HFFc6 (cell line): ENCODE data around the gene CST7. TPM values are rescaled to one million over a fixed set of nuclear protein-coding genes. Genes with fewer than 3 reads are reported as not detected.

Experiments used
- DNase-seq: peaks from one replicate; pipeline ENCODE4 v3.0.0-alpha.2; 2018
- H3K27ac Mint-ChIP-seq: 2 replicates; pipeline ENCODE4 v1.8.0; 2020; ENCODE audit warnings: mild to moderate bottlenecking, mixed read lengths
- H3K27me3 Mint-ChIP-seq: 2 replicates; pipeline ENCODE4 v1.8.0; 2021; ENCODE audit warnings: mild to moderate bottlenecking, moderate library complexity, mixed read lengths; ENCODE audit not compliant: insufficient read depth
- H3K36me3 Mint-ChIP-seq: 2 replicates; pipeline ENCODE4 v1.8.0; 2021; ENCODE audit warnings: low read depth, mixed read lengths
- H3K4me1 Mint-ChIP-seq: 2 replicates; pipeline ENCODE4 v1.8.0; 2020; ENCODE audit warnings: low read depth, mixed read lengths
- H3K4me3 Mint-ChIP-seq: 2 replicates; pipeline ENCODE4 v1.8.0; 2020; ENCODE audit warnings: mild to moderate bottlenecking, moderate library complexity, mixed read lengths
- H3K9me3 Mint-ChIP-seq: 2 replicates; pipeline ENCODE4 v1.8.0; 2020; ENCODE audit warnings: mild to moderate bottlenecking, mixed read lengths
- CTCF ChIP-seq: fragments of 200-600 bp; sonication (generic); IDR thresholded peaks from 2 replicates; pipeline ENCODE4 v1.5.0; 2021; ENCODE audit warnings: antibody characterized with exemption, mild to moderate bottlenecking
- total RNA-seq, 6 experiments: library from RNA; stranded (reverse); fragmentation: NEBNext Ultra II Directional; extraction: Animal tissue kit (Norgen Biotek cat#: 25700); gene quantifications; 2 replicates in 1 of 6; 3 replicates in 5 of 6; pipeline ENCODE4 v1.2.3, GENCODE V29; 2021

Gene CST7
- total RNA-seq, 6 experiments from 2014 or later, result not detected

- peaks cover 9% of the 10 kb centered on the region for H3K36me3 Mint-ChIP-seq
- no peak for TF ChIP-seq CTCF
- peaks cover 12% of the 10 kb centered on the region for H3K9me3 Mint-ChIP-seq
- peaks cover 7% of the 10 kb centered on the region for H3K27me3 Mint-ChIP-seq
- no peak for DNase-seq
- H3K4me3 Mint-ChIP-seq, result no peak overlapping the region
- no peaks in the 10 kb centered on the region for H3K4me1 Mint-ChIP-seq
- H3K27ac Mint-ChIP-seq, result no peak overlapping the region
These were observed 1.9 kb downstream of the CST7 start for GRCh38 chr20:24950836-24951525.

GRCh38 chr20:24951536-24952083, 2.5 kb downstream of the CST7 start:
- no peak overlapping the region for H3K4me3 Mint-ChIP-seq
- no peaks in the 10 kb centered on the region for H3K4me1 Mint-ChIP-seq
- no peak overlapping the region for H3K27ac Mint-ChIP-seq
- H3K36me3 Mint-ChIP-seq, result peaks cover 5% of the 10 kb centered on the region; the same call in 1 of the 2 replicates
- peaks cover 7% of the 10 kb centered on the region for H3K27me3 Mint-ChIP-seq
- DNase-seq, result no peak
- peaks cover 8% of the 10 kb centered on the region for H3K9me3 Mint-ChIP-seq
- no peak for TF ChIP-seq CTCF

- Mint-ChIP-seq H3K27ac (no peak overlapping the region), H3K4me1 (no peaks in the 10 kb centered on the region), H3K27me3 (peaks cover 7% of the 10 kb centered on the region), H3K4me3 (no peak overlapping the region), H3K9me3 (no peaks in the 10 kb centered on the region; the same call in 1 of the 2 replicates), H3K36me3 (no peaks in the 10 kb centered on the region)
- TF ChIP-seq CTCF, result no peak
- DNase-seq, result no peak
These were observed 3.5 kb downstream of the CST7 start for GRCh38 chr20:24952376-24953208.

- Mint-ChIP-seq H3K4me1 (no peaks in the 10 kb centered on the region), H3K27me3 (peaks cover 1% of the 10 kb centered on the region), H3K36me3 (no peaks in the 10 kb centered on the region), H3K27ac (no peak overlapping the region), H3K4me3 (no peak overlapping the region), H3K9me3 (no peaks in the 10 kb centered on the region)
- DNase-seq, result no peak
- no peak for TF ChIP-seq CTCF
These were observed 4.1 kb downstream of the CST7 start for GRCh38 chr20:24953209-24953575.

- Mint-ChIP-seq H3K4me3 (no peak overlapping the region), H3K27ac (no peak overlapping the region), H3K36me3 (no peaks in the 10 kb centered on the region), H3K27me3 (peaks cover 1% of the 10 kb centered on the region; the same call in 1 of the 2 replicates), H3K4me1 (no peaks in the 10 kb centered on the region), H3K9me3 (no peaks in the 10 kb centered on the region)
- DNase-seq, result no peak
- no peak for TF ChIP-seq CTCF
These were observed 4.6 kb downstream of the CST7 start for GRCh38 chr20:24953621-24954133.
